Ishikawa (cell line): Measurements from ENCODE around the gene TLCD1.

Experiments used
- CEBPB ChIP-seq: IDR thresholded peaks from 2 replicates; pipeline ENCODE4 v1.6.1; 2012
- CREB1 ChIP-seq: IDR thresholded peaks from 2 replicates; pipeline ENCODE4 v1.6.1; 2012; ENCODE audit warnings: low read depth
- EGR1 ChIP-seq: IDR thresholded peaks from 2 replicates; pipeline ENCODE4 v1.6.1; 2012
- EP300 ChIP-seq: IDR thresholded peaks from 2 replicates; pipeline ENCODE4 v1.6.1; 2012; ENCODE audit warnings: borderline replicate concordance
- FOXM1 ChIP-seq: IDR thresholded peaks from 2 replicates; pipeline ENCODE4 v1.6.1; 2012; ENCODE audit warnings: low read depth, borderline replicate concordance
- MAX ChIP-seq: IDR thresholded peaks from 2 replicates; pipeline ENCODE4 v1.6.1; 2012
- NFIC ChIP-seq: IDR thresholded peaks from 2 replicates; pipeline ENCODE4 v1.6.1; 2012
- RAD21 ChIP-seq: IDR thresholded peaks from 2 replicates; pipeline ENCODE4 v1.6.1; 2012; ENCODE audit warnings: low read depth
- TAF1 ChIP-seq: IDR thresholded peaks from 2 replicates; pipeline ENCODE4 v1.6.1; 2012; ENCODE audit warnings: low read depth, mild to moderate bottlenecking
- TCF12 ChIP-seq: IDR thresholded peaks from 2 replicates; pipeline ENCODE4 v1.6.1; 2012; ENCODE audit warnings: low read depth
- TEAD4 ChIP-seq: IDR thresholded peaks from 2 replicates; pipeline ENCODE4 v1.6.1; 2012
- YY1 ChIP-seq: IDR thresholded peaks from 2 replicates; pipeline ENCODE4 v1.6.1; 2012; ENCODE audit warnings: low read depth
- ZBTB7A ChIP-seq: IDR thresholded peaks from 2 replicates; pipeline ENCODE4 v1.6.1; 2012; ENCODE audit warnings: low read depth
- TF ChIP-seq, protein P1 (sequence below): IDR thresholded peaks from 2 replicates; pipeline ENCODE4 v1.6.1; 2012; ENCODE audit warnings: low read depth, mild to moderate bottlenecking
- TF ChIP-seq, protein P2 (sequence below): IDR thresholded peaks from 2 replicates; pipeline ENCODE4 v1.6.1; 2012

Gene TLCD1

GRCh38 chr17:28707339-28707720 is 18.7 kb downstream of the TLCD1 start:
- TF ChIP-seq TAF1 (no peak), FOXM1 (no peak), YY1 (no peak), TEAD4 (no peak), TCF12 (no peak), EP300 (no peak), NFIC (no peak), ZBTB7A (no peak)
- TF ChIP-seq, protein P1, sequence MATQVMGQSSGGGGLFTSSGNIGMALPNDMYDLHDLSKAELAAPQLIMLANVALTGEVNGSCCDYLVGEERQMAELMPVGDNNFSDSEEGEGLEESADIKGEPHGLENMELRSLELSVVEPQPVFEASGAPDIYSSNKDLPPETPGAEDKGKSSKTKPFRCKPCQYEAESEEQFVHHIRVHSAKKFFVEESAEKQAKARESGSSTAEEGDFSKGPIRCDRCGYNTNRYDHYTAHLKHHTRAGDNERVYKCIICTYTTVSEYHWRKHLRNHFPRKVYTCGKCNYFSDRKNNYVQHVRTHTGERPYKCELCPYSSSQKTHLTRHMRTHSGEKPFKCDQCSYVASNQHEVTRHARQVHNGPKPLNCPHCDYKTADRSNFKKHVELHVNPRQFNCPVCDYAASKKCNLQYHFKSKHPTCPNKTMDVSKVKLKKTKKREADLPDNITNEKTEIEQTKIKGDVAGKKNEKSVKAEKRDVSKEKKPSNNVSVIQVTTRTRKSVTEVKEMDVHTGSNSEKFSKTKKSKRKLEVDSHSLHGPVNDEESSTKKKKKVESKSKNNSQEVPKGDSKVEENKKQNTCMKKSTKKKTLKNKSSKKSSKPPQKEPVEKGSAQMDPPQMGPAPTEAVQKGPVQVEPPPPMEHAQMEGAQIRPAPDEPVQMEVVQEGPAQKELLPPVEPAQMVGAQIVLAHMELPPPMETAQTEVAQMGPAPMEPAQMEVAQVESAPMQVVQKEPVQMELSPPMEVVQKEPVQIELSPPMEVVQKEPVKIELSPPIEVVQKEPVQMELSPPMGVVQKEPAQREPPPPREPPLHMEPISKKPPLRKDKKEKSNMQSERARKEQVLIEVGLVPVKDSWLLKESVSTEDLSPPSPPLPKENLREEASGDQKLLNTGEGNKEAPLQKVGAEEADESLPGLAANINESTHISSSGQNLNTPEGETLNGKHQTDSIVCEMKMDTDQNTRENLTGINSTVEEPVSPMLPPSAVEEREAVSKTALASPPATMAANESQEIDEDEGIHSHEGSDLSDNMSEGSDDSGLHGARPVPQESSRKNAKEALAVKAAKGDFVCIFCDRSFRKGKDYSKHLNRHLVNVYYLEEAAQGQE = no peak

DNA sequence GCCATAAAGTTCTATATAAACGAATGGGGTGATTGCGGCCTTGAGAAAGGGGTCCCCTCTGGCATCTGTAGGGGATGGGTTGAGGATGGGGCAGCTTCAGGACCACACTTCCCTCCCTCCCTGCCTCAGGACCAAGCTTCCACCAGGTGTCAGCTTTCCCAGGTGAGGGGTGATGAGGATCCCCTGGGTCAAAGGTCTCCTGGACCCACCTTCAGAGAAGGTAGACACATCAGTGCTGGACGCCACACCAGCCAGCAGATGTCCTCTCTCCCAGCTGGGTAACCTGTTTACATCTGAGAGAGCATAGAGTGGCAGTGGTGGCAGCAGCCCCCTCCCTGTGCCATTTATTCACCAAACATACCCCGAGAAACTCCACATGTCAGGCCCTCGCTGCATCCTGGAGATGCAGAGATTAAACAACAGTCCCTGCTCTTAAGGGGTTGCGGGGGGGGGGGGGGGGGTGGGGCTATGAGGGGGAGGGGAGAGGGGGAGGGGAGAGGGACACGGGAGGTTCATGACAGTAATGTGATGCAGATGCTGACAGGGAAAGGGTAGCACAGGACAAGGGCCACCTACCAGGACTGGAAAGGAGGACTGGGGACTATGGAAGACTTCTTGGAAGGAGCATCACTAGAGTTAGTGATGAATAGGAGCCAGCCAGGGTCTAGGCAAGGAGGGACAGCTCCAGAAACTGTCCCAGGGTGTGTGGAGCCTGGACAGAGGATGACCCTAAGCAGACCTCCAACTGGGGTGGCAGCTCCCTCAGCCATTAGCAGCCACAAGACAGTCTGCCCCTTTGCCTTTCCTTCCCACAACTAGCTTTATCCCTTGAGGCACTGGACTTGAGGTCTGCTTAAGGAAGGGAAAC is 19.3 kb downstream of the TLCD1 start:
- TF ChIP-seq, protein P1 = no peak
- no peak for TF ChIP-seq TAF1
- TF ChIP-seq CREB1 = no peak
- no peak for TF ChIP-seq RAD21
- no peak for TF ChIP-seq YY1
- no peak for TF ChIP-seq NFIC
- no peak for TF ChIP-seq EP300
- no peak for TF ChIP-seq CEBPB
- no peak for TF ChIP-seq ZBTB7A
- no peak for TF ChIP-seq FOXM1
- no peak for TF ChIP-seq TCF12
- no peak for TF ChIP-seq MAX
- TF ChIP-seq TEAD4 = no peak

DNA sequence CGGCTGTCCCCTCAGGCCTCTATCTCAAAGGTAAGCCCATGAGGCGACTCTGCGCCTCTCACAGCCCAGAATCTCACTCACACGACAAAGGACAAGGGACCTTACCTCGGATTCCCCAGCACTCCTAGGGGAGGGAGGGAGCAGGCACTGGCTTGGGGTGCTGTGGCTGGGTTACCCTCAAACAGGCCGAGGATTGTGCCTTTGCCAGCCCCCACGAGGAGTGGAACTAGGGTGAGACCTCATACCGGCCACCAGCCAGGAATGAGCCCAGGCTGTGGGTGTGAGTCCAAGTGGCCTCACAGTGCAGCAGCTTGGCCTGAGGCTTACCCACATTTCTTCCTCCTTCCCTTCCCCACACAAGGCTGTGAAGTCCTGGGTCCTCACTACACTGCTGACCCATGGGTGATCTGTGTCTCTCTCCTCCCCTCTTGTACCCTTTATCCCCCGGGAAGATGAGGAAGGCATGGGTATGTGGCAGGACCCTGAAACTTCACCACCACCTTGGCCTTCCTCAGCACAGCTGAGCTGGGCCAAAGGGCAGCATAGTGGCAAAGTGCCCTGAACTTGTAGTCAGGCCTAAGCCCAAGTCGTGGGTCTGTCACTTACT is 20.2 kb downstream of the TLCD1 start:
- TF ChIP-seq RAD21 = no peak
- no peak for TF ChIP-seq TCF12
- no peak for TF ChIP-seq YY1
- no peak for TF ChIP-seq MAX
- no peak for TF ChIP-seq FOXM1
- TF ChIP-seq CEBPB = no peak
- TF ChIP-seq, protein P1 = no peak
- no peak for TF ChIP-seq TAF1
- TF ChIP-seq EP300 = no peak
- TF ChIP-seq ZBTB7A = no peak
- TF ChIP-seq, protein P2, sequence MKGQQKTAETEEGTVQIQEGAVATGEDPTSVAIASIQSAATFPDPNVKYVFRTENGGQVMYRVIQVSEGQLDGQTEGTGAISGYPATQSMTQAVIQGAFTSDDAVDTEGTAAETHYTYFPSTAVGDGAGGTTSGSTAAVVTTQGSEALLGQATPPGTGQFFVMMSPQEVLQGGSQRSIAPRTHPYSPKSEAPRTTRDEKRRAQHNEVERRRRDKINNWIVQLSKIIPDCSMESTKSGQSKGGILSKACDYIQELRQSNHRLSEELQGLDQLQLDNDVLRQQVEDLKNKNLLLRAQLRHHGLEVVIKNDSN = no peak
- TF ChIP-seq EGR1 = no peak
- no peak for TF ChIP-seq TEAD4
- TF ChIP-seq CREB1 = no peak
- no peak for TF ChIP-seq NFIC

- TF ChIP-seq TAF1 (no peak), TCF12 (no peak), YY1 (no peak), CEBPB (no peak), RAD21 (no peak), EGR1 (no peak), FOXM1 (no peak), TEAD4 (no peak)
Observed at GRCh38 chr17:28705074-28705659, 20.9 kb downstream of the TLCD1 start.
